HepG2 (cell line): ENCODE measurements around the gene NKD1. TPM values are rescaled to one million over a fixed set of nuclear protein-coding genes. Genes with fewer than 3 reads are reported as not detected.

Experiments used
- ATAC-seq: fragments of 200-7000 bp; cut with Tn5 transposase; 3 replicates; pipeline ENCODE4 v1.9.1; 2020; ENCODE audit warnings: mild to moderate bottlenecking, moderate library complexity
- BruUV-seq: library from RNA; stranded (reverse); fragments of 400-500 nt; replicated peaks from 2 replicates; lab custom pipeline; 2021; lab: Mats Ljungman, UMichigan
- CTCF ChIA-PET: fragments of 300-600 bp; formaldehyde crosslinking; extraction: SDS; loops from one replicate; lab custom pipeline; 2021; ENCODE audit warnings: low total read pairs, inconsistent platforms, low intra/inter-chr PET ratio; lab: Yijun Ruan, JAX
- POLR2A ChIA-PET: fragments of 350-600 bp; sonication (Branson Sonifier 250); formaldehyde crosslinking; loops from one replicate; lab custom pipeline; 2020; ENCODE audit warnings: antibody characterized with exemption, inconsistent platforms; lab: Yijun Ruan, JAX
- DNase-seq: peaks from one replicate; pipeline ENCODE4 v3.0.0-alpha.2; 2015; ENCODE audit warnings: low spot score
- FAIRE-seq: peaks from 3 replicates; lab custom pipeline; 2011; peaks lifted over from hg19 to GRCh38; lab: Jason Lieb, UNC
- H2AFZ ChIP-seq: one replicate; pipeline ENCODE4 v1.6.1; 2011; ENCODE audit warnings: low read length, inconsistent platforms
- H3K27ac ChIP-seq: fragments of 300-600 bp; 3 replicates; pipeline ENCODE4 v1.8.0; 2011; ENCODE audit warnings: mixed run types, mild to moderate bottlenecking, mixed read lengths, low read length, inconsistent platforms; ENCODE audit not compliant: insufficient read depth; ENCODE audit errors: extremely low read length
- H3K27me3 ChIP-seq, 2 experiments: fragments of 200-600 bp in 1 of 2; 2 replicates in 1 of 2; 3 replicates in 1 of 2; pipeline versions ENCODE4 v1.6.0 to v1.8.0; 2011; ENCODE audit warnings: low read length in 2 of 2, mild to moderate bottlenecking in 2 of 2, moderate library complexity in 2 of 2, inconsistent platforms in 1 of 2; ENCODE audit not compliant: insufficient read depth in 2 of 2, control insufficient read depth in 1 of 2
- H3K36me3 ChIP-seq, 2 experiments: fragments of 200-600 bp in 1 of 2; replicated peaks in 1 of 2; 2 replicates in 1 of 2; 3 replicates in 1 of 2; pipeline versions ENCODE4 v1.5.1 to v1.8.0; 2011; ENCODE audit warnings: low read length in 2 of 2, inconsistent platforms in 1 of 2; ENCODE audit not compliant: insufficient read depth in 2 of 2, control insufficient read depth in 1 of 2
- H3K4me1 ChIP-seq: 2 replicates; pipeline ENCODE4 v1.5.1; 2012; ENCODE audit warnings: low read length, inconsistent platforms; ENCODE audit not compliant: insufficient read depth
- H3K4me2 ChIP-seq: 2 replicates; pipeline ENCODE4 v1.6.0; 2011; ENCODE audit warnings: low read depth, low read length, inconsistent platforms
- H3K4me3 ChIP-seq, 3 experiments: fragments of 200-600 bp in 1 of 3; sonication (generic), shearing (Covaris generic) in 1 of 3; replicated peaks in 1 of 3; 2 replicates each; pipeline ENCODE4 v1.5.1; 2011 to 2016; ENCODE audit warnings: low read length in 3 of 3, inconsistent platforms in 2 of 3, low read depth in 2 of 3, mild to moderate bottlenecking in 2 of 3, control low read depth in 1 of 3, mixed read lengths in 1 of 3; ENCODE audit not compliant: insufficient read depth in 1 of 3
- H3K79me2 ChIP-seq: one replicate; pipeline ENCODE4 v1.6.1; 2011; ENCODE audit warnings: low read length, inconsistent platforms; ENCODE audit not compliant: insufficient read depth
- H3K9ac ChIP-seq: 2 replicates; pipeline ENCODE4 v1.6.0; 2011; ENCODE audit warnings: mild to moderate bottlenecking, low read depth, low read length, inconsistent platforms; ENCODE audit not compliant: insufficient read depth
- H3K9me3 ChIP-seq: 2 replicates; pipeline ENCODE4 v1.5.1; 2012; ENCODE audit warnings: mild to moderate bottlenecking, low read length
- H4K20me1 ChIP-seq: 2 replicates; pipeline ENCODE4 v1.6.0; 2011; ENCODE audit warnings: inconsistent platforms, mild to moderate bottlenecking, low read length, moderate library complexity; ENCODE audit not compliant: insufficient read depth
- CC2D1A ChIP-seq: sonication (generic); formaldehyde crosslinking; IDR thresholded peaks from 2 replicates; pipeline ENCODE4 v1.8.1; 2023; ENCODE audit warnings: mild to moderate bottlenecking, missing genetic modification reagents
- CEBPG ChIP-seq: IDR thresholded peaks from 2 replicates; pipeline ENCODE4 v1.6.1; 2016
- DPF2 ChIP-seq: sonication (generic); formaldehyde crosslinking; IDR thresholded peaks from 2 replicates; pipeline ENCODE4 v1.4.0; 2020; ENCODE audit warnings: mild to moderate bottlenecking, low read depth, missing genetic modification reagents, borderline replicate concordance
- FOXK2 ChIP-seq: fragments of 450-650 bp; IDR thresholded peaks from 2 replicates; pipeline ENCODE4 v1.6.1; 2016
- HMGXB3 ChIP-seq: sonication (generic); formaldehyde crosslinking; IDR thresholded peaks from 2 replicates; pipeline ENCODE4 v1.4.0; 2020; ENCODE audit warnings: missing genetic modification reagents, borderline replicate concordance
- PLRG1 ChIP-seq: fragments of 450-650 bp; conservative IDR thresholded peaks from 2 replicates; pipeline ENCODE4 v1.6.1; 2016
- SETDB1 ChIP-seq: sonication (generic); formaldehyde crosslinking; IDR thresholded peaks from 2 replicates; pipeline ENCODE4 v1.5.1; 2020; ENCODE audit warnings: missing genetic modification reagents, mild to moderate bottlenecking, borderline replicate concordance
- SP4 ChIP-seq: sonication (generic); formaldehyde crosslinking; IDR thresholded peaks from 2 replicates; pipeline ENCODE4 v1.8.1; 2023; ENCODE audit warnings: mild to moderate bottlenecking, missing genetic modification reagents
- ZNF281 ChIP-seq: sonication (generic); formaldehyde crosslinking; IDR thresholded peaks from 2 replicates; pipeline ENCODE4 v1.4.0; 2020; ENCODE audit warnings: missing genetic modification reagents, borderline replicate concordance
- ZSCAN29 ChIP-seq: sonication (generic); formaldehyde crosslinking; conservative IDR thresholded peaks from 2 replicates; pipeline ENCODE4 v1.4.0; 2020; ENCODE audit warnings: mild to moderate bottlenecking, missing genetic modification reagents
- WGBS: methylation state at CpG from one replicate; pipeline ENCODE4 v1.1.6; 2017; ENCODE audit warnings: low lambda C conversion rate; 5-methylcytosine and 5-hydroxymethylcytosine counted together
- in situ Hi-C: cut with HindIII; loops from 2 replicates; pipeline ENCODE4 v1.10.0; 2017; ENCODE audit warnings: low pct_unique_long_range_greater_than_20kb; ENCODE audit not compliant: extremely low pct_ligation_motif_present
- intact Hi-C: fragments of 100-400 bp; cut with micrococcal nuclease; formaldehyde crosslinking; loops from one replicate; pipeline ENCODE4 v1.10.0; 2022; ENCODE audit not compliant: unreplicated experiment
- polyA plus RNA-seq, 8 experiments: library from polyadenylated mRNA; depleted of rRNA in 3 of 8; stranded (reverse) in 7 of 8; unstranded in 1 of 8; fragments of >200 nt; fragmentation: Illumina TruSeq in 4 of 8; extraction: Trizol in 4 of 8; gene quantifications; 2 replicates each; pipeline versions ENCODE4 v1.2.1 to v1.2.3, GENCODE V29; 2011 to 2016; ENCODE audit warnings: low read depth in 4 of 8, missing spikeins in 1 of 8, mixed read lengths in 1 of 8; ENCODE audit not compliant: insufficient read depth in 1 of 8
- total RNA-seq, 5 experiments: library from RNA; depleted of rRNA; stranded (reverse); fragments of >200 nt; fragmentation: Illumina TruSeq; extraction: Trizol; gene quantifications; 2 replicates each; pipeline ENCODE4 v1.2.3, GENCODE V29; 2016; ENCODE audit warnings: low read depth in 1 of 5

NKD1 gene
- total and polyA plus RNA-seq, 2 of the 13 experiments (the other 11 are each of a cell fraction or from before 2014, with no cell fraction given), result 70.4 to 121 TPM

GRCh38 chr16:50542703-50543102 lies 5.5 kb upstream of the NKD1 start:
- WGBS, result 98% methylated on average over 3 of the region's 3 CpGs
- H3K4me1 ChIP-seq, result peaks cover 83% of the 10 kb centered on the region
- H4K20me1 ChIP-seq, result no peaks in the 10 kb centered on the region
- no peak overlapping the region for H3K27ac ChIP-seq
- FAIRE-seq (no peak), DNase-seq (no peak), ATAC-seq (no peak)
- peaks cover 4% of the 10 kb centered on the region for H3K79me2 ChIP-seq
- in situ Hi-C loops (no loop called here), intact Hi-C loops (no loop called here)
- ChIA-PET CTCF (no interaction called here), POLR2A (interaction anchor here (1.0 to 1.6 kb wide), 2 partner anchors 23 to 75 kb away, joined by 4 to 9 read pairs; no protein-coding TSS in a partner anchor)
- no peak overlapping the region for H2AFZ ChIP-seq
- H3K9ac ChIP-seq, result no peak overlapping the region
- no peaks in the 10 kb centered on the region for H3K36me3 ChIP-seq
- H3K27me3 ChIP-seq, result no peaks in the 10 kb centered on the region
- no peak overlapping the region for H3K4me2 ChIP-seq
- no TSS peak for BruUV-seq
- H3K4me3 ChIP-seq, result no peak overlapping the region
- H3K9me3 ChIP-seq, result no peaks in the 10 kb centered on the region
- TF ChIP-seq ZNF281 (no peak), SP4 (no peak), ZSCAN29 (no peak), DPF2 (no peak), CEBPG (CRISPR knock-in tag) (no peak), PLRG1 (no peak), CC2D1A (CRISPR knock-in tag) (no peak), FOXK2 (no peak), HMGXB3 (no peak), SETDB1 (CRISPR knock-in tag) (no peak)
